Measurements from ENCODE around the gene DCTN1. TPM values are rescaled to one million over a fixed set of nuclear protein-coding genes. Genes with fewer than 3 reads are reported as not detected.
A peak's percentile ranks its signal among the peaks of the same experiment; 100 is the strongest.

The DCTN1 gene
- total and polyA plus RNA-seq, 2 donors (not counting 1 experiment from before 2014, with no cell fraction given), result 133 to 228 TPM

- Histone ChIP-seq H4K20me1 (ENCODE audit: control insufficient read depth, extremely low read depth, insufficient read depth, low read length) (no peaks in the 10 kb centered on the region), H2AFZ (ENCODE audit: low read length) (peak overlapping the region; percentile 91), H3K9ac (ENCODE audit: insufficient read depth, low read length) (peak overlapping the region; percentile 50), H3K27me3 (ENCODE audit: control insufficient read depth, insufficient read depth, low read length) (no peaks in the 10 kb centered on the region), H3K27ac (ENCODE audit: insufficient read depth, low read length) (peak overlapping the region; percentile 8), H3K4me1 (ENCODE audit: control insufficient read depth, extremely low read depth, insufficient read depth, low read length) (peaks cover 9% of the 10 kb centered on the region), H3K4me3 (replicated peaks in 1 of 4; ENCODE audit: control extremely low read depth in 1 of 4, insufficient read depth in 1 of 4, low read depth in 3 of 4, low read length in 4 of 4) (peak overlapping the region; percentile 7 to 60 (median 43)), H3K79me2 (ENCODE audit: control insufficient read depth, insufficient read depth, low read length) (no peaks in the 10 kb centered on the region), H3K9me3 (ENCODE audit: control insufficient read depth, insufficient read depth, low read depth, low read length) (no peaks in the 10 kb centered on the region), H3K4me2 (ENCODE audit: extremely low read depth, insufficient read depth, low read length) (peak overlapping the region; percentile 85), H3K36me3 (ENCODE audit: control insufficient read depth, insufficient read depth, low read length) (no peaks in the 10 kb centered on the region)
- TF ChIP-seq EZH2 (IDR thresholded peaks at IDR 0.05; ENCODE audit: low read length, missing control alignments) (no peak), CTCF (conservative IDR thresholded peaks at IDR 0.05 in 1 of 2, IDR thresholded peaks at IDR 0.05 in 1 of 2; ENCODE audit: low read depth in 1 of 2, low read length in 2 of 2) (peak in 1 of 2 donors; percentile 37)
- peak; percentile 26 for DNase-seq (ENCODE audit: low read depth in 2 of 2)
These were observed 35.0 kb upstream of the DCTN1 start for GRCh38 chr2:74414881-74415761.

- H3K27ac ChIP-seq (ENCODE audit: insufficient read depth, low read length), result no peak overlapping the region
- H3K27me3 ChIP-seq (ENCODE audit: control insufficient read depth, insufficient read depth, low read length), result no peaks in the 10 kb centered on the region
- H3K9me3 ChIP-seq (ENCODE audit: control insufficient read depth, insufficient read depth, low read depth, low read length), result no peaks in the 10 kb centered on the region
- peak overlapping the region in 3 of 4 experiments; percentile 14 to 60 (median 38) for H3K4me3 ChIP-seq (replicated peaks in 1 of 4; ENCODE audit: control extremely low read depth in 1 of 4, insufficient read depth in 1 of 4, low read depth in 3 of 4, low read length in 4 of 4)
- no peaks in the 10 kb centered on the region for H3K79me2 ChIP-seq (ENCODE audit: control insufficient read depth, insufficient read depth, low read length)
- peak overlapping the region; percentile 91 for H2AFZ ChIP-seq (ENCODE audit: low read length)
- H3K4me1 ChIP-seq (ENCODE audit: control insufficient read depth, extremely low read depth, insufficient read depth, low read length), result peaks cover 9% of the 10 kb centered on the region
- H3K9ac ChIP-seq (ENCODE audit: insufficient read depth, low read length), result peak overlapping the region; percentile 50
- peak overlapping the region; percentile 85 for H3K4me2 ChIP-seq (ENCODE audit: extremely low read depth, insufficient read depth, low read length)
- H4K20me1 ChIP-seq (ENCODE audit: control insufficient read depth, extremely low read depth, insufficient read depth, low read length), result no peaks in the 10 kb centered on the region
- TF ChIP-seq CTCF (conservative IDR thresholded peaks at IDR 0.05 in 1 of 2, IDR thresholded peaks at IDR 0.05 in 1 of 2; ENCODE audit: low read depth in 1 of 2, low read length in 2 of 2) (no peak), EZH2 (IDR thresholded peaks at IDR 0.05; ENCODE audit: low read length, missing control alignments) (no peak)
- H3K36me3 ChIP-seq (ENCODE audit: control insufficient read depth, insufficient read depth, low read length), result no peaks in the 10 kb centered on the region
- DNase-seq (ENCODE audit: low read depth in 2 of 2), result no peak
These were observed 34.3 kb upstream of the DCTN1 start for GRCh38 chr2:74414441-74414840.

GRCh38 chr2:74413001-74413698 is 33.0 kb upstream of the DCTN1 start:
- DNase-seq (ENCODE audit: low read depth in 2 of 2), result no peak

More at GRCh38 chr2:74413001-74413698, 33.0 kb upstream of the DCTN1 start:
- Histone ChIP-seq H3K9ac (ENCODE audit: insufficient read depth, low read length) (no peak overlapping the region), H4K20me1 (ENCODE audit: control insufficient read depth, extremely low read depth, insufficient read depth, low read length) (no peaks in the 10 kb centered on the region), H3K27me3 (ENCODE audit: control insufficient read depth, insufficient read depth, low read length) (no peaks in the 10 kb centered on the region), H3K4me3 (replicated peaks in 1 of 4; ENCODE audit: control extremely low read depth in 1 of 4, insufficient read depth in 1 of 4, low read depth in 3 of 4, low read length in 4 of 4) (no peak overlapping the region), H3K79me2 (ENCODE audit: control insufficient read depth, insufficient read depth, low read length) (no peaks in the 10 kb centered on the region), H2AFZ (ENCODE audit: low read length) (no peak overlapping the region), H3K36me3 (ENCODE audit: control insufficient read depth, insufficient read depth, low read length) (no peaks in the 10 kb centered on the region), H3K4me2 (ENCODE audit: extremely low read depth, insufficient read depth, low read length) (no peak overlapping the region), H3K27ac (ENCODE audit: insufficient read depth, low read length) (no peak overlapping the region), H3K4me1 (ENCODE audit: control insufficient read depth, extremely low read depth, insufficient read depth, low read length) (peaks cover 9% of the 10 kb centered on the region), H3K9me3 (ENCODE audit: control insufficient read depth, insufficient read depth, low read depth, low read length) (no peaks in the 10 kb centered on the region)
- TF ChIP-seq EZH2 (IDR thresholded peaks at IDR 0.05; ENCODE audit: low read length, missing control alignments), result no peak
- TF ChIP-seq CTCF (conservative IDR thresholded peaks at IDR 0.05 in 1 of 2, IDR thresholded peaks at IDR 0.05 in 1 of 2; ENCODE audit: low read depth in 1 of 2, low read length in 2 of 2), result no peak
